C4-2B (cell line): Measurements from ENCODE around the gene CACHD1.
"Not testable (repeated sequence)": the region's sequence is repeated elsewhere in the genome, so short reads cannot be mapped to it uniquely, and the experiment has no call there.

Source experiments
- H3K27ac ChIP-seq: fragments of 450-650 bp; 2 replicates; pipeline ENCODE4 v1.5.1; 2017
- CTCF ChIP-seq: fragments of 450-650 bp; conservative IDR thresholded peaks from 2 replicates; pipeline ENCODE4 v1.5.1; 2017; ENCODE audit warnings: mild to moderate bottlenecking
- ZFX ChIP-seq: fragments of 450-650 bp; IDR thresholded peaks from 2 replicates; pipeline ENCODE4 v1.6.1; 2017

The CACHD1 gene

GRCh38 chr1:64699327-64699726, 229.4 kb downstream of the CACHD1 start:
- no peak for TF ChIP-seq ZFX
- TF ChIP-seq CTCF, result no peak
- H3K27ac ChIP-seq, result no peak overlapping the region

- no peak overlapping the region for H3K27ac ChIP-seq
- no peak for TF ChIP-seq ZFX
- TF ChIP-seq CTCF, result no peak
These were observed 231.1 kb downstream of the CACHD1 start for GRCh38 chr1:64701071-64701470.

- TF ChIP-seq ZFX (no peak), CTCF (no peak)
- H3K27ac ChIP-seq, result no peak overlapping the region
These were observed 232.0 kb downstream of the CACHD1 start for GRCh38 chr1:64701886-64702285.

- H3K27ac ChIP-seq, result not testable (repeated sequence)
These were observed 232.7 kb downstream of the CACHD1 start for GRCh38 chr1:64702670-64703069.

- no peak overlapping the region for H3K27ac ChIP-seq
- TF ChIP-seq CTCF (no peak), ZFX (no peak)
These were observed 233.7 kb downstream of the CACHD1 start for GRCh38 chr1:64703600-64703999.

- no peak for TF ChIP-seq CTCF
These were observed 235.7 kb downstream of the CACHD1 start for GRCh38 chr1:64705591-64705990.

GRCh38 chr1:64711266-64711665, 241.3 kb downstream of the CACHD1 start:
- TF ChIP-seq ZFX (no peak), CTCF (no peak)
- no peak overlapping the region for H3K27ac ChIP-seq

More at GRCh38 chr1:64705591-64705990, 235.7 kb downstream of the CACHD1 start:
- no peak overlapping the region for H3K27ac ChIP-seq

- TF ChIP-seq ZFX (no peak), CTCF (no peak)
- no peak overlapping the region for H3K27ac ChIP-seq
These were observed 242.1 kb downstream of the CACHD1 start for GRCh38 chr1:64712049-64712448.
